Measurements from ENCODE around the gene RGS1. TPM values are rescaled to one million over a fixed set of nuclear protein-coding genes. Genes with fewer than 3 reads are reported as not detected.

Gene RGS1
- total RNA-seq, 1 donor from 2014 or later, result not detected

GRCh38 chr1:192589813-192590212 is 14.2 kb downstream of the RGS1 start:
- no peaks in the 10 kb centered on the region for H3K36me3 ChIP-seq (ENCODE audit: control insufficient read depth, insufficient read depth, low read length)
- H3K4me3 ChIP-seq (ENCODE audit: low read depth, low read length), result no peak overlapping the region
- no peaks in the 10 kb centered on the region for H3K27me3 ChIP-seq (ENCODE audit: control insufficient read depth, insufficient read depth, low read length)
- DNase-seq (ENCODE audit: low read depth), result no peak
- no peak for TF ChIP-seq CTCF (IDR thresholded peaks at IDR 0.05; ENCODE audit: insufficient read depth, low read length, poor library complexity, severe bottlenecking)

GRCh38 chr1:192592517-192592916 is 16.9 kb downstream of the RGS1 start:
- no peak overlapping the region for H3K4me3 ChIP-seq (ENCODE audit: low read depth, low read length)
- H3K36me3 ChIP-seq (ENCODE audit: control insufficient read depth, insufficient read depth, low read length), result no peaks in the 10 kb centered on the region
- no peaks in the 10 kb centered on the region for H3K27me3 ChIP-seq (ENCODE audit: control insufficient read depth, insufficient read depth, low read length)
- TF ChIP-seq CTCF (IDR thresholded peaks at IDR 0.05; ENCODE audit: insufficient read depth, low read length, poor library complexity, severe bottlenecking), result no peak
- no peak for DNase-seq (ENCODE audit: low read depth)

GRCh38 chr1:192592981-192593708 is 17.6 kb downstream of the RGS1 start:
- no peak for DNase-seq (ENCODE audit: low read depth)
- no peak for TF ChIP-seq CTCF (IDR thresholded peaks at IDR 0.05; ENCODE audit: insufficient read depth, low read length, poor library complexity, severe bottlenecking)

GRCh38 chr1:192595299-192595698 is 19.7 kb downstream of the RGS1 start:
- no peaks in the 10 kb centered on the region for H3K36me3 ChIP-seq (ENCODE audit: control insufficient read depth, insufficient read depth, low read length)
- DNase-seq (ENCODE audit: low read depth), result no peak
- no peak for TF ChIP-seq CTCF (IDR thresholded peaks at IDR 0.05; ENCODE audit: insufficient read depth, low read length, poor library complexity, severe bottlenecking)
- H3K27me3 ChIP-seq (ENCODE audit: control insufficient read depth, insufficient read depth, low read length), result no peaks in the 10 kb centered on the region
- no peak overlapping the region for H3K4me3 ChIP-seq (ENCODE audit: low read depth, low read length)

More at GRCh38 chr1:192592981-192593708, 17.6 kb downstream of the RGS1 start:
- no peak overlapping the region for H3K4me3 ChIP-seq (ENCODE audit: low read depth, low read length)
- H3K27me3 ChIP-seq (ENCODE audit: control insufficient read depth, insufficient read depth, low read length), result no peaks in the 10 kb centered on the region
- no peaks in the 10 kb centered on the region for H3K36me3 ChIP-seq (ENCODE audit: control insufficient read depth, insufficient read depth, low read length)

- no peak overlapping the region for H3K4me3 ChIP-seq (ENCODE audit: low read depth, low read length)
- TF ChIP-seq CTCF (IDR thresholded peaks at IDR 0.05; ENCODE audit: insufficient read depth, low read length, poor library complexity, severe bottlenecking), result no peak
- DNase-seq (ENCODE audit: low read depth), result no peak
- H3K27me3 ChIP-seq (ENCODE audit: control insufficient read depth, insufficient read depth, low read length), result no peaks in the 10 kb centered on the region
- H3K36me3 ChIP-seq (ENCODE audit: control insufficient read depth, insufficient read depth, low read length), result no peaks in the 10 kb centered on the region
Measured at GRCh38 chr1:192598589-192598988, 23.0 kb downstream of the RGS1 start.

- Histone ChIP-seq H3K27me3 (ENCODE audit: control insufficient read depth, insufficient read depth, low read length) (no peaks in the 10 kb centered on the region), H3K4me3 (ENCODE audit: low read depth, low read length) (no peak overlapping the region)
Measured at GRCh38 chr1:192600275-192600674, 24.7 kb downstream of the RGS1 start.

More at GRCh38 chr1:192600275-192600674, 24.7 kb downstream of the RGS1 start:
- no peak for TF ChIP-seq CTCF (IDR thresholded peaks at IDR 0.05; ENCODE audit: insufficient read depth, low read length, poor library complexity, severe bottlenecking)
- H3K36me3 ChIP-seq (ENCODE audit: control insufficient read depth, insufficient read depth, low read length), result no peaks in the 10 kb centered on the region
- DNase-seq (ENCODE audit: low read depth), result no peak
